ENCODE data around the gene FGF4. TPM values are rescaled to one million over a fixed set of nuclear protein-coding genes. Genes with fewer than 3 reads are reported as not detected.

Gene FGF4
- total and polyA plus RNA-seq, 2 donors (not counting 3 experiments of a cell fraction or from before 2014, with no cell fraction given) = not detected

DNA sequence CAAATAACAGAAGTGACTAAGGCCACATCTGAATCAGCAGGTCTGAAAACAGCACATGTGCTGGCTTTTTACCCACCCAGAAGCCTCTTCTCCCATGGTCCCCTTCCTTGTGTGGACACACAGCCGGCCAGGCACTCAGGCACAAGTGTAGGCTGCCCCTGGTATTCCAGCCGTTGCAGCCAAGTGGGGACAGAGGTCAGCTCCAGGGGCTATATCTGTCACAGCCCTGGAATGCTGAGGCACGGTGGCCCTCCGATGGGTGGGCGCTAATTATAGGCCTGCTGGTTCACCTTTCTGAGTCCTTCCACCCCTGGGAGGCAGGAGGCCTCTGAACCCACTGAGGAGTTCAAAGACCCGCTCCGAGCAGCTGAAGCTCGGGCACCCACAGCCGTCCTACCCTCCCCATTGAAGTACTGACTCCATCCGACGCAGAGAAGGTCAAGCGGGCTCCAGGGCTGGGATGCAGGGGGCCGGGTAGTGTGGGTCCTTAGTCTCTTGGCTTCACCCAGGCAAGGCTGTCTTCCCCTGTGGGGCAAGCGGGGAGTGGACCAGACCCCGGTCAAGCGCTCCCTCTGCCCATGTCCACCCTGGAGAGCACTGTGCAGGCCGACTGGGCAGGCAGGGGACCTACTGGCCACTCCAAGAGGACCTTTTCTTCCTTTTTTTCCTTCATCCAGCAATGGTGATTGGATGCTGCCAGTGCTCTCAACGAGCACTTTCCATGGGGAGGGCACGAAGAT, 29.8 kb upstream of the FGF4 start:
- dilution Hi-C loops (cut with MboI; ENCODE audit: extremely low pct_ligation_motif_present, low sequenced_read_pairs) = no loop called here
- H3K9me3 ChIP-seq (replicated peaks; ENCODE audit: control insufficient read depth, insufficient read depth, low read length) = no peaks in the 10 kb centered on the region
- H3K4me1 ChIP-seq (ENCODE audit: control insufficient read depth, extremely low read depth, insufficient read depth, low read length) = no peaks in the 10 kb centered on the region
- DNase-seq (ENCODE audit: low read depth, low spot score) = no peak
- no peaks in the 10 kb centered on the region for H3K79me2 ChIP-seq (ENCODE audit: control insufficient read depth, insufficient read depth, low read length)
- no peak overlapping the region for H2AFZ ChIP-seq (ENCODE audit: low read depth, low read length)
- FAIRE-seq = no peak
- no peak overlapping the region for H3K4me3 ChIP-seq (replicated peaks in 1 of 3; ENCODE audit: insufficient read depth in 1 of 3, low read depth in 1 of 3, low read length in 3 of 3)
- peaks cover 2% of the 10 kb centered on the region in 2 experiments for H3K27me3 ChIP-seq (ENCODE audit: control insufficient read depth in 2 of 2, insufficient read depth in 2 of 2, low read length in 2 of 2)
- H3K9ac ChIP-seq (replicated peaks; ENCODE audit: extremely low read depth, insufficient read depth, low read length) = no peak overlapping the region
- ChIA-PET POLR2A (no interaction called here), CTCF (no interaction called here)
- no peaks in the 10 kb centered on the region for H4K20me1 ChIP-seq (replicated peaks; ENCODE audit: control insufficient read depth, extremely low read depth, insufficient read depth, low read length)
- no peaks in the 10 kb centered on the region for H3K36me3 ChIP-seq (ENCODE audit: control insufficient read depth in 2 of 2, extremely low read depth in 1 of 2, insufficient read depth in 2 of 2, low read length in 2 of 2)
- H3K9me1 ChIP-seq (replicated peaks; ENCODE audit: control insufficient read depth, extremely low read depth, insufficient read depth, low read length) = no peaks in the 10 kb centered on the region
- H3K27ac ChIP-seq (ENCODE audit: insufficient read depth, low read depth, low read length) = no peak overlapping the region
- no TSS peak for BruUV-seq (replicated peaks)
- no peak overlapping the region for H3K4me2 ChIP-seq (ENCODE audit: insufficient read depth, low read length)
- TF ChIP-seq POLR2A (IDR thresholded peaks at IDR 0.05; ENCODE audit: low read depth, low read length) (no peak), GATA2 (IDR thresholded peaks at IDR 0.05; ENCODE audit: insufficient read depth, insufficient read length, low read depth, low read length) (no peak), JUN (IDR thresholded peaks at IDR 0.05; ENCODE audit: borderline replicate concordance, insufficient read depth, insufficient read length, low read depth) (no peak), MAX (IDR thresholded peaks at IDR 0.05; ENCODE audit: insufficient read depth, insufficient read length) (no peak), EZH2 (IDR thresholded peaks at IDR 0.05; ENCODE audit: borderline replicate concordance, low read depth, low read length, severe bottlenecking) (no peak), CTCF (IDR thresholded peaks at IDR 0.05; ENCODE audit: extremely low read depth in 1 of 2, insufficient read depth in 1 of 2, low read depth in 1 of 2, low read length in 2 of 2) (no peak), POLR2AphosphoS5 (IDR thresholded peaks at IDR 0.05; ENCODE audit: insufficient read depth, low read depth, low read length) (no peak), FOS (IDR thresholded peaks at IDR 0.05; ENCODE audit: borderline replicate concordance, insufficient read depth, low read length) (no peak), MYC (IDR thresholded peaks at IDR 0.05; ENCODE audit: low read depth, low read length) (no peak)
- intact Hi-C loops (cut with micrococcal nuclease) = no loop called here

Measured in endothelial cell of umbilical vein (primary cell).